ENCODE measurements around the gene CDC42EP3. TPM values are rescaled to one million over a fixed set of nuclear protein-coding genes. Genes with fewer than 3 reads are reported as not detected.

The CDC42EP3 gene
- total and polyA plus RNA-seq, 2 donors (not counting 1 experiment from before 2014, with no cell fraction given): 28.0 to 29.9 TPM

DNA sequence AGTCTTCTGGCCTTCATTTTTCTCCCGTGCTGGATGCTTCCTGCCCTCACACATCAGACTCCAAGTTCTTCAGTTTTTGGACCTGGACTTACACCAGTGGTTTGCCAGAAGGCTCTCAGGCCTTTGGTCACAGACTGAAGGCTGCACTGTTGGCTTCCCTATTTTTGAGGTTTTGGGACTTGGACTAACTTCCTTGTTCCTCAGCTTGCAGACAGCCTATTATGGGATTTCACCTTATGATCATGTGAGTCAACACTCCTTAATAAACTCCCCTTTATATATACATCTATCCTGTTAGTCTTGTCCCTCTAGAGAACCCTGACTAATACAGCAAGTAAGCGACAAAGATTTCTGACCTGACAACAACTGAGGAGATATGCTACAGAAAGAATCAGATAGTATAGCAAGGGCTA, 7.2 kb downstream of the CDC42EP3 start:
- intact Hi-C loops (cut with micrococcal nuclease): no loop called here
- POLR2A ChIA-PET: no interaction called here
- Histone ChIP-seq H3K4me1 (ENCODE audit: control insufficient read depth in 2 of 2, insufficient read depth in 2 of 2, low read length in 2 of 2) (peaks cover 35% of the 10 kb centered on the region in 2 donors), H3K79me2 (ENCODE audit: control insufficient read depth, insufficient read depth, low read length) (peaks cover 90% of the 10 kb centered on the region), H3K36me3 (replicated peaks in 1 of 2; ENCODE audit: control extremely low read depth in 1 of 2, control insufficient read depth in 1 of 2, extremely low read depth in 1 of 2, insufficient read depth in 2 of 2, low read length in 1 of 2) (peaks cover 5 to 11% of the 10 kb centered on the region in 2 experiments), H3K4me3 (ENCODE audit: control extremely low read depth in 1 of 5, extremely low read depth in 1 of 5, insufficient read depth in 1 of 5, low read depth in 2 of 5, low read length in 4 of 5) (no peak overlapping the region), H2AFZ (ENCODE audit: insufficient read depth, low read depth, low read length, poor library complexity, severe bottlenecking) (no peak overlapping the region), H3K9ac (ENCODE audit: low read length) (no peak overlapping the region), H3K27ac (ENCODE audit: low read length in 2 of 2) (no peak overlapping the region), H3K9me3 (ENCODE audit: control extremely low read depth in 1 of 3, control insufficient read depth in 2 of 3, insufficient read depth in 1 of 3, low read length in 2 of 3) (no peaks in the 10 kb centered on the region), H4K20me1 (ENCODE audit: control insufficient read depth, insufficient read depth, low read length, poor library complexity, severe bottlenecking) (peaks cover 9% of the 10 kb centered on the region), H3K4me2 (replicated peaks; ENCODE audit: low read depth, low read length, poor library complexity, severe bottlenecking) (no peak overlapping the region), H3K27me3 (replicated peaks in 1 of 4; ENCODE audit: control extremely low read depth in 1 of 4, control insufficient read depth in 3 of 4, insufficient read depth in 4 of 4, low read length in 3 of 4) (no peaks in the 10 kb centered on the region)
- H3K4me1 Mint-ChIP-seq: peaks cover 77% of the 10 kb centered on the region
- DNase-seq: no peak
- TF ChIP-seq, protein P1, sequence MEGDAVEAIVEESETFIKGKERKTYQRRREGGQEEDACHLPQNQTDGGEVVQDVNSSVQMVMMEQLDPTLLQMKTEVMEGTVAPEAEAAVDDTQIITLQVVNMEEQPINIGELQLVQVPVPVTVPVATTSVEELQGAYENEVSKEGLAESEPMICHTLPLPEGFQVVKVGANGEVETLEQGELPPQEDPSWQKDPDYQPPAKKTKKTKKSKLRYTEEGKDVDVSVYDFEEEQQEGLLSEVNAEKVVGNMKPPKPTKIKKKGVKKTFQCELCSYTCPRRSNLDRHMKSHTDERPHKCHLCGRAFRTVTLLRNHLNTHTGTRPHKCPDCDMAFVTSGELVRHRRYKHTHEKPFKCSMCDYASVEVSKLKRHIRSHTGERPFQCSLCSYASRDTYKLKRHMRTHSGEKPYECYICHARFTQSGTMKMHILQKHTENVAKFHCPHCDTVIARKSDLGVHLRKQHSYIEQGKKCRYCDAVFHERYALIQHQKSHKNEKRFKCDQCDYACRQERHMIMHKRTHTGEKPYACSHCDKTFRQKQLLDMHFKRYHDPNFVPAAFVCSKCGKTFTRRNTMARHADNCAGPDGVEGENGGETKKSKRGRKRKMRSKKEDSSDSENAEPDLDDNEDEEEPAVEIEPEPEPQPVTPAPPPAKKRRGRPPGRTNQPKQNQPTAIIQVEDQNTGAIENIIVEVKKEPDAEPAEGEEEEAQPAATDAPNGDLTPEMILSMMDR (IDR thresholded peaks at IDR 0.05): no peak
- no peak for TF ChIP-seq EZH2 (IDR thresholded peaks at IDR 0.05; ENCODE audit: borderline replicate concordance, insufficient read depth, low read depth, low read length, poor library complexity, severe bottlenecking)
- no peaks in the 10 kb centered on the region for H3K27me3 Mint-ChIP-seq
- CTCF ChIA-PET: interaction anchor here (0.6 to 0.7 kb wide), 2 partner anchors 11 to 117 kb away, joined by 3 to 4 read pairs; no protein-coding TSS in a partner anchor
- ATAC-seq (ENCODE audit: low read depth): no peak
- no CpG with 5 or more reads among the region's 2 CpGs for WGBS (ENCODE audit: insufficient coverage)
- no peak overlapping the region for H3K4me3 Mint-ChIP-seq
- peak overlapping the region; percentile 8 for H3K27ac Mint-ChIP-seq
- H3K9me3 Mint-ChIP-seq (ENCODE audit: insufficient read depth): no peaks in the 10 kb centered on the region

DNA sequence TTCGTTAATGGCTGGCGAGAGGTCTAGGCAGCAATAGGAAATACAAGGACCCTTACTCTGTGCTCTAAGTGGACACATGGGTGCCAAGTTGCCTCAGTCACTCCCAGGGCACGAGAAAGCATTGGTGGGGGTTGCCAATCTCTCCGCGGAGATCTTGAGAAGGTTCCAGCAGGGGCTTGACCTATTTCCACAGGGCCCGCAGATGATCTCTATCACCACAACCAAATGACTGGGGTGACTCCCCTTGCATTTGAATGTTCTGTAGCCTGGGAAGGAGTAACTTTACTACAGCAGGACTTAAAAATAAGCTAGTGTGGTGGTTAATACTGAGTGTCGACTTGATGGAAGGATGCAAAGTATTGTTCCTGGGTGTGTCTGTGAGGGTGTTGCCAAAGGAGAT, 8.1 kb downstream of the CDC42EP3 start:
- Mint-ChIP-seq H3K4me3 (no peak overlapping the region), H3K27me3 (no peaks in the 10 kb centered on the region), H3K9me3 (ENCODE audit: insufficient read depth) (no peaks in the 10 kb centered on the region), H3K4me1 (peaks cover 78% of the 10 kb centered on the region), H3K27ac (peak overlapping the region; percentile 22)
- no peak for TF ChIP-seq EZH2 (IDR thresholded peaks at IDR 0.05; ENCODE audit: borderline replicate concordance, insufficient read depth, low read depth, low read length, poor library complexity, severe bottlenecking)
- TF ChIP-seq, protein P1 (IDR thresholded peaks at IDR 0.05): no peak
- ATAC-seq (ENCODE audit: low read depth) (no peak), DNase-seq (no peak)
- CTCF ChIA-PET: interaction anchor here (0.6 kb wide), 1 partner anchor 9 kb away, joined by 3 read pairs; no protein-coding TSS in a partner anchor
- Histone ChIP-seq H3K4me1 (ENCODE audit: control insufficient read depth in 2 of 2, insufficient read depth in 2 of 2, low read length in 2 of 2) (peaks cover 37 to 38% of the 10 kb centered on the region in 2 donors), H3K4me3 (ENCODE audit: control extremely low read depth in 1 of 5, extremely low read depth in 1 of 5, insufficient read depth in 1 of 5, low read depth in 2 of 5, low read length in 4 of 5) (no peak overlapping the region), H3K36me3 (replicated peaks in 1 of 2; ENCODE audit: control extremely low read depth in 1 of 2, control insufficient read depth in 1 of 2, extremely low read depth in 1 of 2, insufficient read depth in 2 of 2, low read length in 1 of 2) (peaks cover 5 to 11% of the 10 kb centered on the region in 2 experiments), H3K9ac (ENCODE audit: low read length) (no peak overlapping the region), H3K79me2 (ENCODE audit: control insufficient read depth, insufficient read depth, low read length) (peaks cover 90% of the 10 kb centered on the region), H3K9me3 (ENCODE audit: control extremely low read depth in 1 of 3, control insufficient read depth in 2 of 3, insufficient read depth in 1 of 3, low read length in 2 of 3) (no peaks in the 10 kb centered on the region), H2AFZ (ENCODE audit: insufficient read depth, low read depth, low read length, poor library complexity, severe bottlenecking) (no peak overlapping the region), H4K20me1 (ENCODE audit: control insufficient read depth, insufficient read depth, low read length, poor library complexity, severe bottlenecking) (peaks cover 10% of the 10 kb centered on the region), H3K4me2 (replicated peaks; ENCODE audit: low read depth, low read length, poor library complexity, severe bottlenecking) (no peak overlapping the region), H3K27ac (ENCODE audit: low read length in 2 of 2) (no peak overlapping the region), H3K27me3 (replicated peaks in 1 of 4; ENCODE audit: control extremely low read depth in 1 of 4, control insufficient read depth in 3 of 4, insufficient read depth in 4 of 4, low read length in 3 of 4) (no peaks in the 10 kb centered on the region)
- 100% methylated on average over 3 of the region's 7 CpGs for WGBS (ENCODE audit: insufficient coverage)
- POLR2A ChIA-PET: no interaction called here
- intact Hi-C loops (cut with micrococcal nuclease): no loop called here
